ENCODE results near the gene ZNF791.

- TF ChIP-seq POLR2A (IDR thresholded peaks at IDR 0.05) = no peak
- no peak for TF ChIP-seq CTCF (IDR thresholded peaks at IDR 0.05)
- TF ChIP-seq EP300 (IDR thresholded peaks at IDR 0.05) = no peak
These were observed 14.2 kb upstream of the ZNF791 start for GRCh38 chr19:12596485-12596884.

Measured in stomach (tissue), 4 donors.